K562 (cell line): ENCODE results near the gene COL4A2. TPM values are rescaled to one million over a fixed set of nuclear protein-coding genes. Genes with fewer than 3 reads are reported as not detected.
A peak's percentile ranks its signal among the peaks of the same experiment; 100 is the strongest.

ENCODE experiments used
- CCNT2 ChIP-seq: IDR thresholded peaks from 2 replicates; pipeline ENCODE4 v1.6.1; 2011; ENCODE audit warnings: borderline replicate concordance, low read depth, mild to moderate bottlenecking, moderate library complexity, mixed read lengths, low read length; ENCODE audit not compliant: insufficient read length; ENCODE audit errors: extremely low read depth
- FOXK2 ChIP-seq, 2 experiments: fragments of 450-650 bp; IDR thresholded peaks in 1 of 2; conservative IDR thresholded peaks in 1 of 2; 2 replicates each; pipeline ENCODE4 v1.6.1; 2016; ENCODE audit warnings: low read depth in 2 of 2, mild to moderate bottlenecking in 1 of 2
- GATAD2B ChIP-seq: fragments of 450-650 bp; IDR thresholded peaks from 2 replicates; pipeline ENCODE4 v1.6.1; 2017; ENCODE audit warnings: mild to moderate bottlenecking, borderline replicate concordance
- GTF3C2 ChIP-seq: IDR thresholded peaks from 3 replicates; pipeline ENCODE4 v1.6.1; 2011; ENCODE audit warnings: borderline replicate concordance, mild to moderate bottlenecking, moderate library complexity; ENCODE audit not compliant: insufficient read length; ENCODE audit errors: extremely low read depth
- HIVEP1 ChIP-seq: fragments of 250-450 bp; sonication (Bioruptor Pico); IDR thresholded peaks from 2 replicates; pipeline ENCODE4 v1.4.0; 2020; ENCODE audit warnings: mild to moderate bottlenecking
- HNRNPH1 ChIP-seq: fragments of 200-400 bp; formaldehyde crosslinking; optimal IDR thresholded peaks from 2 replicates; pipeline ENCODE3; 2017; ENCODE audit warnings: low read depth, mild to moderate bottlenecking, low read length, moderate library complexity
- LEF1 ChIP-seq: fragments of 450-650 bp; IDR thresholded peaks from 2 replicates; pipeline ENCODE4 v1.6.1; 2016; ENCODE audit warnings: mild to moderate bottlenecking
- MGA ChIP-seq: fragments of 450-650 bp; IDR thresholded peaks from 2 replicates; pipeline ENCODE4 v1.6.1; 2016; ENCODE audit warnings: mild to moderate bottlenecking, moderate library complexity
- MTA1 ChIP-seq: fragments of 450-650 bp; IDR thresholded peaks from 2 replicates; pipeline ENCODE4 v1.6.1; 2017; ENCODE audit warnings: borderline replicate concordance
- SP1 ChIP-seq: sonication (generic); formaldehyde crosslinking; IDR thresholded peaks from 2 replicates; pipeline ENCODE4 v1.8.1; 2022; ENCODE audit warnings: mild to moderate bottlenecking, missing genetic modification reagents
- USF1 ChIP-seq: sonication (generic); formaldehyde crosslinking; IDR thresholded peaks from 2 replicates; pipeline ENCODE4 v1.9.0; 2022; ENCODE audit warnings: mild to moderate bottlenecking, missing genetic modification reagents
- ZNF197 ChIP-seq: fragments of 200-800 bp; sonication (Bioruptor generic); IDR thresholded peaks from 2 replicates; pipeline ENCODE4 v1.6.1; 2016; ENCODE audit warnings: low read depth, missing genetic modification characterization, missing compliant biosample characterization
- polyA plus RNA-seq, 8 experiments: library from polyadenylated mRNA; depleted of rRNA in 4 of 8; stranded (reverse) in 5 of 8; unstranded in 3 of 8; fragments of >200 nt; fragmentation: Nextera tagmentation in 2 of 8; fragmentation: Illumina TruSeq in 1 of 8; extraction: Ambion mirVana in 2 of 8; extraction: Trizol in 1 of 8; gene quantifications; 2 replicates each; pipeline versions ENCODE4 v1.2.1 to v1.2.3, GENCODE V29; 2011 to 2014; ENCODE audit warnings: inconsistent platforms in 1 of 8, missing spikeins in 1 of 8
- total RNA-seq, 7 experiments: library from RNA; depleted of rRNA in 6 of 7; stranded (reverse); fragments of >200 nt in 6 of 7; fragmentation: Illumina TruSeq in 2 of 7; extraction: Trizol in 2 of 7; gene quantifications; 2 replicates each; pipeline versions ENCODE4 v1.2.1 to v1.2.3, GENCODE V29; 2011 to 2021; ENCODE audit warnings: low replicate concordance in 1 of 7

The COL4A2 gene
- total and polyA plus RNA-seq, 9 of the 15 experiments (the other 6 are each of a cell fraction or from before 2014, with no cell fraction given), result 0.13 to 15.2 (median 8.1) TPM

GRCh38 chr13:110506859-110507566 is 199.9 kb downstream of the COL4A2 start (continued):
- TF ChIP-seq CCNT2 (peak; percentile 68), HIVEP1 (CRISPR knock-in tag) (no peak), USF1 (CRISPR knock-in tag) (peak; percentile 45), HNRNPH1 (no peak), FOXK2 (conservative IDR thresholded peaks at IDR 0.05 in 1 of 2, IDR thresholded peaks at IDR 0.05 in 1 of 2; ENCODE audit: low read depth in 2 of 2) (no peak), GTF3C2 (no peak), LEF1 (peak; percentile 88), MTA1 (no peak), GATAD2B (no peak; the same call in 1 of the 2 replicates), SP1 (no peak), MGA (peak; percentile 81), ZNF197 (CRISPR knock-in tag) (no peak)
